ENCODE measurements around the gene PLEKHM1.
"Not testable (repeated sequence)": the region's sequence is repeated elsewhere in the genome, so short reads cannot be mapped to it uniquely, and the experiment has no call there.

PLEKHM1 gene

DNA sequence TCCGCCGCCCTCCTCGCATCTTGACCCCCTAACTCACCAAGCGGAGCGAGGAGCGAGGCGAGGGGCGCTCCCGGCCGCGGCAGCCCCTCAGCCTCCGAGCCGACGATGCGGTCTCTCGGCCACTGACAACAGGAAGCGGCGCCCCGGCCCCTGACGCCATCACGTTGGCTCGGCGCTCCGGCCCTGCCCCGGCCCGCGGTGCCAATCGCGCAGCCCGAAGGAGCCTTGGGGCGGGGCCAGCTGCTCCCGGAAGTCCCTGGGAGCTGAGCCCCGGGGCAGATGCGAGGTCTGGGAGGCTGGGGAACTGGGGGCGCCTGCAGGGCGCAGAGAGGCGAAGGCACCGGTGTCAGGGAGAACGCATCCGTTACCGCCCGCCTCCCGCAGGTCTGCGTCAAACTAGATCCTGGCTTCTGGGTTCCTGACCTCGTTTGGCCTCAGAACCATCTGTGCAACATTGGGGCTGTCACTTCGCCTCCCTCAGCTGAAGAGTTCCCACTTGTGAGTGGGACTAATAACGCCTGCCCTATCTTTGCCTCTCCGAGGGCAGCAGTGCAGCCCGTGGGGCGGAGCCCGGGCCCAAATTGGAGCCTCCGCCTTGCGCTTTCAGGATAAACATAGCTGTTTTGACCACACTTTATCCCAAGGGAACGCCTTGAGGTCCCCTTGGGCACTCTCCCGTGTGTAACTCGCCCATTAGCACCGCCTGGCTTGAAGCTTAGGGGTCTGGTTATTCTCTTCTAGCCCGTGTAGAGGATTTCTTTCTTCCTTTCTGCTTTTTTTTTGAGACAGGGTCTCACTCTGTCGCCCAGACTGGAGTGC, at the start of gene PLEKHM1:
Gene PLEKHM1 (minus strand): TSS at position 107 of the 819 bp plus-strand sequence. CDS start 8,237 bp downstream, outside the sequence.
- H3K4me1 ChIP-seq (ENCODE audit: control insufficient read depth, insufficient read depth, low read length); H3K36me3 ChIP-seq (ENCODE audit: control insufficient read depth, insufficient read depth, low read length); H3K9me3 ChIP-seq (ENCODE audit: control insufficient read depth, low read length); H3K27me3 ChIP-seq (ENCODE audit: control insufficient read depth, insufficient read depth, low read length): not testable (repeated sequence)
- H3K9ac ChIP-seq (ENCODE audit: low read length): peak within 1 kb of the TSS; percentile 74
- peak within 1 kb of the TSS; percentile 28 for H3K4me3 ChIP-seq (ENCODE audit: low read length)

GRCh38 chr17:45538168-45538567, 47.6 kb upstream of the PLEKHM1 start:
- H3K4me1 ChIP-seq (ENCODE audit: control insufficient read depth, insufficient read depth, low read length); H3K27me3 ChIP-seq (ENCODE audit: control insufficient read depth, insufficient read depth, low read length); H3K4me3 ChIP-seq (ENCODE audit: low read length); H3K9ac ChIP-seq (ENCODE audit: low read length); H3K9me3 ChIP-seq (ENCODE audit: control insufficient read depth, low read length); H3K36me3 ChIP-seq (ENCODE audit: control insufficient read depth, insufficient read depth, low read length): not testable (repeated sequence)

DNA sequence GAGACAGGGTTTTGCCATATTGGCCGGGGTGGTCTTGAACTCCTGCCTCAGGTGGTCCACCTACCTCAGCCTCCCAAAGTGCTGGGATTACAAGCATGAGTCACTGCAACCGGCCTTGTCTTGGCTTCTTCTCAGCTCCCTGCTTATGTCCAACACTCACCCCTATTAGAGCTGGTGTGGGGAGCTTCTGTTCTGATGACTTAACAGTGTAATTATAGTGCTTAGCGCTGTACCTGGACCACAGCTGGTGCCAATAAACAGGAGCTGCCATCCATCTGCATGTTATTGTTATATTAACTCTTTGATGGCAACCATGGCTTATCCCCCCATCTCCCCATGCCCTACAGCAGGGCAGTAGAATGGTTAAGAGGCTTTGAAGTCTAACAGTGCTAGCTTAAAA, 15.6 kb upstream of the PLEKHM1 start:
- not testable (repeated sequence) for H3K9ac ChIP-seq (ENCODE audit: low read length); H3K4me3 ChIP-seq (ENCODE audit: low read length); H3K27me3 ChIP-seq (ENCODE audit: control insufficient read depth, insufficient read depth, low read length); H3K9me3 ChIP-seq (ENCODE audit: control insufficient read depth, low read length); H3K36me3 ChIP-seq (ENCODE audit: control insufficient read depth, insufficient read depth, low read length); H3K4me1 ChIP-seq (ENCODE audit: control insufficient read depth, insufficient read depth, low read length)

DNA sequence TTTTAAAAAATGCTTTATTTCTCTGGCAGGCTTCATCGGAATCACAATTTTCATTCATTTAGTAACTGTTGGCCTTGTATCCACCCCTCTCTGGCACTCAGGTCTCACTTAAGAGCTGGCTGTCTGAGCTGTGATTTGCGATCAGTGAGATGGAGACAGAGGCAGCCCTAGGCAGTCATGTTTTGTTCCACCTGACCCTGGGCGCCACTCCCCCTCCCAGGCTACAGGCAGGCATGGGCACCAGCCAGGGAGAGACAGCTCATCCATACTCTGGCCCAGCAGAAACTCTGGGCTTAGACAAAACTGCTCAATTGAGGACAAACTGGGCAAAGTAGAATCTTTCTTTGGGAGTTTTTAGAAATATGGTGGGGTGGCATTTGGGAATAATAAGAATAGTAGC, 14.7 kb upstream of the PLEKHM1 start:
- H3K4me1 ChIP-seq (ENCODE audit: control insufficient read depth, insufficient read depth, low read length); H3K27me3 ChIP-seq (ENCODE audit: control insufficient read depth, insufficient read depth, low read length); H3K36me3 ChIP-seq (ENCODE audit: control insufficient read depth, insufficient read depth, low read length); H3K9me3 ChIP-seq (ENCODE audit: control insufficient read depth, low read length); H3K9ac ChIP-seq (ENCODE audit: low read length); H3K4me3 ChIP-seq (ENCODE audit: low read length): not testable (repeated sequence)

- not testable (repeated sequence) for H3K9ac ChIP-seq (ENCODE audit: low read length); H3K36me3 ChIP-seq (ENCODE audit: control insufficient read depth, insufficient read depth, low read length); H3K9me3 ChIP-seq (ENCODE audit: control insufficient read depth, low read length); H3K4me1 ChIP-seq (ENCODE audit: control insufficient read depth, insufficient read depth, low read length); H3K27me3 ChIP-seq (ENCODE audit: control insufficient read depth, insufficient read depth, low read length); H3K4me3 ChIP-seq (ENCODE audit: low read length)
Measured at GRCh38 chr17:45501092-45501707, 10.7 kb upstream of the PLEKHM1 start.

DNA sequence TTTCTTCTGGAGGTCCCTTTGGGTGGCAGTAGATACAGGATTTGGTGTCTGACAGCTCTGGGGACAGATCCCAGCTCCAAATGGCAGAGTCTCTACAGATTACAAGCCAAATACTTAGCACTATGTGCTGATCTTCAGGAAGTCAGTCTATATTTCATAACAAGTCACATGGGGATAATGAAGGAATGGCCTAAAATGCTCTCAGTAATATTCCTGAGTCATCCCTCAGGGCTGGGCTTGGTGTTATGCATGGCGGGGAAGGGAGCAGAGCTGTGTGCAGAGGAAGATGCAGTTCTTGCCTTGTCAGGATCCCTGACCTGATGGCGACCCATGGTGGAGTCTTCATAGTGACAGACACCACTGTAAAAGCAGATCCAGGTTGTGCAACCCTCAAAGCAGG, 10.0 kb upstream of the PLEKHM1 start:
- not testable (repeated sequence) for H3K4me3 ChIP-seq (ENCODE audit: low read length); H3K27me3 ChIP-seq (ENCODE audit: control insufficient read depth, insufficient read depth, low read length)

GRCh38 chr17:45499208-45499607, 8.7 kb upstream of the PLEKHM1 start:
- H3K4me3 ChIP-seq (ENCODE audit: low read length); H3K27me3 ChIP-seq (ENCODE audit: control insufficient read depth, insufficient read depth, low read length); H3K36me3 ChIP-seq (ENCODE audit: control insufficient read depth, insufficient read depth, low read length); H3K9me3 ChIP-seq (ENCODE audit: control insufficient read depth, low read length); H3K4me1 ChIP-seq (ENCODE audit: control insufficient read depth, insufficient read depth, low read length); H3K9ac ChIP-seq (ENCODE audit: low read length): not testable (repeated sequence)

More for the DNA sequence above, 10.0 kb upstream of the PLEKHM1 start:
- H3K9ac ChIP-seq (ENCODE audit: low read length); H3K4me1 ChIP-seq (ENCODE audit: control insufficient read depth, insufficient read depth, low read length); H3K36me3 ChIP-seq (ENCODE audit: control insufficient read depth, insufficient read depth, low read length); H3K9me3 ChIP-seq (ENCODE audit: control insufficient read depth, low read length): not testable (repeated sequence)

DNA sequence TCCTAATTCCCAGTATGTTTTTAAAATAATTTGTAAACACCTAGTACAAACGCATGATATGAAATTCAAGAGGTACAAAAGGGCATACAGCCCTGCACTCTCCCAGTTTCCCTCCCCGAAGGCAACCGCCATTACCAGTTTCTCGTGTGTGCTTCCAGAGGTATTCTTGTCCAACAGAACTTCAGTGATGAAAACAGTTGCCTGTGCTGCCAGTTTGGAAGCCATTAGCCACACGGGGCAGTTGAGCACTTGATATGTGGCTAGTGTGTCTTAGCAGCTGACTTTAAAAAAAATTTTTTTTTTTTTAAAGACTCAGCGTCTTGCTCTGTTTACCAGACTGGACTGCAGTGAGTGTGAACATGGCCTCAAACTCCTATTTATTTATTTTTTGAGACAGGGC, 7.9 kb upstream of the PLEKHM1 start:
- not testable (repeated sequence) for H3K9me3 ChIP-seq (ENCODE audit: control insufficient read depth, low read length)

GRCh38 chr17:45497449-45497848, 6.9 kb upstream of the PLEKHM1 start:
- H3K27me3 ChIP-seq (ENCODE audit: control insufficient read depth, insufficient read depth, low read length); H3K36me3 ChIP-seq (ENCODE audit: control insufficient read depth, insufficient read depth, low read length); H3K4me1 ChIP-seq (ENCODE audit: control insufficient read depth, insufficient read depth, low read length); H3K4me3 ChIP-seq (ENCODE audit: low read length); H3K9ac ChIP-seq (ENCODE audit: low read length); H3K9me3 ChIP-seq (ENCODE audit: control insufficient read depth, low read length): not testable (repeated sequence)

More for the DNA sequence above, 7.9 kb upstream of the PLEKHM1 start:
- H3K27me3 ChIP-seq (ENCODE audit: control insufficient read depth, insufficient read depth, low read length); H3K4me1 ChIP-seq (ENCODE audit: control insufficient read depth, insufficient read depth, low read length); H3K36me3 ChIP-seq (ENCODE audit: control insufficient read depth, insufficient read depth, low read length); H3K9ac ChIP-seq (ENCODE audit: low read length); H3K4me3 ChIP-seq (ENCODE audit: low read length): not testable (repeated sequence)

GRCh38 chr17:45496507-45496906, 6.0 kb upstream of the PLEKHM1 start:
- not testable (repeated sequence) for H3K4me1 ChIP-seq (ENCODE audit: control insufficient read depth, insufficient read depth, low read length); H3K4me3 ChIP-seq (ENCODE audit: low read length); H3K9ac ChIP-seq (ENCODE audit: low read length)

GRCh38 chr17:45494556-45494955, 4.0 kb upstream of the PLEKHM1 start:
- not testable (repeated sequence) for H3K27me3 ChIP-seq (ENCODE audit: control insufficient read depth, insufficient read depth, low read length); H3K4me1 ChIP-seq (ENCODE audit: control insufficient read depth, insufficient read depth, low read length); H3K9ac ChIP-seq (ENCODE audit: low read length); H3K9me3 ChIP-seq (ENCODE audit: control insufficient read depth, low read length); H3K36me3 ChIP-seq (ENCODE audit: control insufficient read depth, insufficient read depth, low read length); H3K4me3 ChIP-seq (ENCODE audit: low read length)

More at GRCh38 chr17:45496507-45496906, 6.0 kb upstream of the PLEKHM1 start:
- not testable (repeated sequence) for H3K9me3 ChIP-seq (ENCODE audit: control insufficient read depth, low read length); H3K36me3 ChIP-seq (ENCODE audit: control insufficient read depth, insufficient read depth, low read length); H3K27me3 ChIP-seq (ENCODE audit: control insufficient read depth, insufficient read depth, low read length)

- not testable (repeated sequence) for H3K9me3 ChIP-seq (ENCODE audit: control insufficient read depth, low read length); H3K9ac ChIP-seq (ENCODE audit: low read length); H3K4me1 ChIP-seq (ENCODE audit: control insufficient read depth, insufficient read depth, low read length); H3K4me3 ChIP-seq (ENCODE audit: low read length); H3K36me3 ChIP-seq (ENCODE audit: control insufficient read depth, insufficient read depth, low read length); H3K27me3 ChIP-seq (ENCODE audit: control insufficient read depth, insufficient read depth, low read length)
Measured at GRCh38 chr17:45492156-45492555, 1.6 kb upstream of the PLEKHM1 start.
